ENCODE measurements around the gene ADAMTS14. TPM values are rescaled to one million over a fixed set of nuclear protein-coding genes. Genes with fewer than 3 reads are reported as not detected.
A peak's percentile ranks its signal among the peaks of the same experiment; 100 is the strongest.
"Not testable (repeated sequence)": the region's sequence is repeated elsewhere in the genome, so short reads cannot be mapped to it uniquely, and the experiment has no call there.

Gene ADAMTS14
- total RNA-seq (2014; rRNA removed; shearing (Covaris generic)), result under 0.01 TPM in 1 of 2 replicates, not detected in the other
- polyA plus RNA-seq (2015; cell fraction: cytosol; rRNA removed), result 0.15 and 0.25 TPM in 2 replicates
- 2.2 and 2.9 TPM in 2 replicates for polyA plus RNA-seq (2015; cell fraction: nucleus; rRNA removed)

- no peak for DNase-seq (ENCODE audit: low read depth)
Observed at GRCh38 chr10:70672165-70673042, at the start of gene ADAMTS14. Gene ADAMTS14, plus strand, starts transcription at chr10:70672506. Its CDS starts 297 bp downstream, at chr10:70672803.

DNA sequence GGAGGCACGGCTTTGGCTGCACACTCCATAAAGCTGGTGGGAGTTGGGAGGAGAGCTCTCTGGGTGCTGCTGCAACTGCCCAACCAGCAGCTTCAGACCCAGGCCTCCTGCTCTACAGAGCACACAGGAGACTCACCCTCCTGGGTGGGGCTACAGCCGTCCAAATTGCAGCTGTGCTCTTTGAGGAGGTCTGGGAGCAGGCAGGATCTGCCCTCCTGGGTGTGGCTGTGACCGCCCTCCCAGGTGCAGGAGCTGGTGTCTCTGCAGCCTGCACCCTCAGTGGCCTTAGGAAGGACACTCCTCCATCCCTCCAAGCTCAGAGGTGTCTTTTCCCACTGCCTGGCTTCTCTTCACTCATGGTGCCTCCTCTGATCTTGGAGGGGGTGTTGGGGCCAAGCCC is 49.8 kb upstream of the ADAMTS14 start:
- no peak for DNase-seq (ENCODE audit: low read depth)

DNA sequence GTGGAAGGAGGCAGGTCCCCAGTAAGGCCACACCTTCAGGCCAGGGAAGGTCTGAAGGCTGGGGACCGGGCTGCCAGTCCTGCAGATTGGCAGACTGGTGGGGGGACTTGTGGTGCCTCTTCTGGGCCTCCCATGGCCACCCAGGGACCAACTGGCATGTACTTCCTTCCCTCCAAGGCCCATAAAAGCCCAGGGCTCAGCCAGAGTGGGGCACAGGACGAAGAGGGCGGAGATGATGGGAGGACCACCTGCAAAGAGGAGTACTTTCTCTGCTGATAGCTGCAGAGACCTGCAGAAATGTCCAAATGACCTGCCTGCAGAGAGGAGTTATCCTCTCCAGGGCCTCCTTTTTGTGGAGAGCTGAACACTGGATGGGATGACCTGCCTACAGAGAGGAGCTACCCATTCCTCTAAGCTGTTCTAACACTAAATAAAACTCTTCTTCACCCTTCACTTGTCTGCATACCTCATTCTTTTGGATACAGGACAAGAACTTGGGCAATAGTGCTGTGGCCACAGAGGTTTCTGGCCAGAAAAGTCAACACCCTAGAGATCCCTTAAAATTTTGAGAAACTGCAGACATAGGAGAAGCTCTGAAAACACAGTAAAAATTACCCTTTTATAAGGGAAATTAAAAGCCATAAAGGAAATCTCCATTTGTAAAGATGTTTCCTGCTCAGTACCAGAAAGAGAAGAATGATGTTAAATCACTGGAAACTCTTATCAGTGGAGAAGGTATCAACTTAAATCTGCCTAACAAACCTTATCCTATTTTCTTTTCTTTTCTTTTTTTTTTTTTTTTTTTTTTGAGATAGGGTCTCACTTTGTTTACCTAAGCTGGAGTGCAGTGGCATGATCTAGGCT is 49.1 kb upstream of the ADAMTS14 start:
- DNase-seq (ENCODE audit: low read depth), result no peak

DNA sequence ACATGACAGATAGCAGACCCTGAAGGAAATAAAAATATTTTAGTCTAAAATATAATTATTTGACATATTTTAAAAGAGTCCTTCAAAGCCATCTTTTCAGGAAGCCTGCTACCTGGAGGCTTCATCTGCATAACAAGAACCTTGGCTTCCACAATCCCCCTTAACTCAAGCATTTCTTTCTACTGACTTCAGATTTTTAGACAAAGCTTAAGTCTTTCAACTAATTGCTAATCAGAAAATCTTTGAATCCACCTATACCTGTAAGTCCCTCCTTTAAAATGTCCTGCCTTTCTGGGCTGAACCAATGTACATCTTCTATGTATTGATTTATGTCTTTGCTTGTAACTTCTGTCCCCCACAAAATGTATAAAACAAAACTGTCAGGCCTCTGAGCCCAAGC is 46.2 kb upstream of the ADAMTS14 start:
- DNase-seq (ENCODE audit: low read depth), result no peak

DNA sequence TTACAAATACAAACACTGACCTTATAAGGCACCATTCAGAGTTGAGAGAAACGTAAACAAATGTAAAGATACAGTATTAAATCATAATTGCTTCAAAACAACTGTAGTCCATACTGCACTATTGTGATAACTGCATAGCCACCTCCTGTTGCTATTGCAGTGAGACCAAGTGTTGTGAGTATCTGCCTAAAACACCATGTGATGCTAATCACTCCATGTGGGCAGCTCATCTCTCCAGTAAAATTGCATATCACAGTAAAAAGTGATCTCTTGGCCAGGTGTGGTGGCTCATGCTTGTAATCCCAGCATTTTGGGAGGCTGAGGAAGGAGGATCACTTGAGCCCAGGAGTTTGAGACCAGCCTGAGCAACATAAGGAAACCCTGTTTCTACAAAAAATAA is 43.0 kb upstream of the ADAMTS14 start:
- no peak for DNase-seq (ENCODE audit: low read depth)

DNA sequence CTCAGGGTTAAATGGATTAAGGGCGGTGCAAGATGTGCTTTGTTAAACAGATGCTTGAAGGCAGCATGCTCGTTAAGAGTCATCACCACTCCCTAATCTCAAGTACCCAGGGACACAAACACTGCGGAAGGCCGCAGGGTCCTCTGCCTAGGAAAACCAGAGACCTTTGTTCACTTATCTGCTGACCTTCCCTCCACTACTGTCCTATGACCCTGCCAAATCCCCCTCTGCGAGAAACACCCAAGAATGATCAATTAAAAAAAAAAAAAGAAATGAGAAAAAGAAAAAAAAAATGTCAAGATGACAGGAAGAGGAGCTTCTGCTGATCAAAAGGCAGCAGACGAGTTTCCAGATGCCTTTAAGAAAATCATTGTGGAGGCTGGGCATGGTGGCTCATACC is 40.6 kb upstream of the ADAMTS14 start:
- not testable (repeated sequence) for DNase-seq (ENCODE audit: low read depth)

DNA sequence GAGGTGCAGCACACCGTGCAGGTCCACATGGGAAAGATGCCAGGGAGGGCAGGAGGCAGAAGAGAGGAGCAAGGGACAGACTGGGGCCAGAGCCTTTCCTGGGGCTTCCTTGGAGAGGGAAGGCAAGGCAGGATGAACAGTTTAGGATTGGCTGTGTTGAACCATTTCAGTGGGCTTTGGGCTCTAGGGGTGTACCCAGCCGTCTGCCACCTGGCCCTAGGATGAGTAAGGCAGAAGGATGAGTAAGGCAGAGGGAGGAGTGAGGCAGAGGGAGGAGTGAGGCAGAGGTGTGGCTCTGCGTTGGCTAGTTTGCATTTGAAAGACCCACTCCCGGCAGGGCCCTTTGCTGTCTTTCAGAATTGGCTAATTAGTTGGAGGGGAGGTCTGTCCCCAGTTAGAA is 38.3 kb upstream of the ADAMTS14 start:
- peak; percentile 14 for DNase-seq (ENCODE audit: low read depth)

DNA sequence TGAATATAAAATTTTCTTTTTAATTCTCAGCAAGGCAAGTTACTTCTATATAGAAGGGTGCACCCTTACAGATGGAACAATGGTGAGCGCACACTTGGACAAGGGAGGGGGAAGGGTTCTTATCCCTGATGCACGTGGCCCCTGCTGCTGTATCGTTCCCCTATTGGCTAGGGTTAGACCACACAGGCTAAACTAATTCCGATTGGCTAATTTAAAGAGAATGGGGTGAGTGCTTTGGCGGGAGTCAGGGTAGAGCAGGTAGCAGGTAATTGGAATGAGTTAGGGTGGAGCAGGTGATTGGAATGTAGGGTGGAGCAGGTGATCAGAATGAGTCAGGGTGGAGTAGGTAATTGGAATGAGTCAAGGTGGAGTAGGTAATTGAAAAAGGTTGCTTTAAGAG is 37.8 kb upstream of the ADAMTS14 start:
- DNase-seq (ENCODE audit: low read depth), result not testable (repeated sequence)

DNA sequence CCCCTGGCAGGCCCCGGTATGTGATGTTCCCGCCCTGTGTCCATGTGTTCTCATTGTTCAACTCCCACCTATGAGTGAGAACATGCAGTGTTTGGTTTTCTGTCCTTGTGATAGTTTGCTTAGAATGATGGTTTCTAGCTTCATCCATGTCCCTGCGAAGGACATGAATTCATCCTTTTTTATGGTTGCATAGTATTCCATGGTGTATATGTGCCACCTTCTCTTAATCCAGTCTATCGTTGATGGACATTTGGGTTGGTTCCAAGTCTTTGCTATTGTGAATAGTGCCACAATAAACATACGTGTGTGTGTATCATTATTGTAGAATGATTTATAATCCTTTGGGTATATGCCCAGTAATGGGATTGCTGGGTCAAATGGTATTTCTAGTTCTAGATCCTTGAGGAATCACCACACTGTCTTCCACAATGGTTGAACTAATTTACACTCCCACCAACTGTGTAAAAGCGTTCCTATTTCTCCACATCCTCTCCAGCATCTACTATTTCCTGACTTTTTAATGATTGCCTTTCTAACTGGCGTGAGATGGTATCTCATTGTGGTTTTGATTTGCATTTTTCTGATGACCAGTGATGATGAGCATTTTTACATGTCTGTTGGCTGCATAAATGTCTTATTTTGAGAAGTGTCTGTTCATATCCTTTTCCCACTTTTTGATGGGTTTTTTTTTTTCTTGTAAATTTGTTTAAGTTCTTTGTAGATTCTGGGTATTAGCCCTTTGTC is 32.5 kb upstream of the ADAMTS14 start:
- DNase-seq (ENCODE audit: low read depth), result not testable (repeated sequence)

DNA sequence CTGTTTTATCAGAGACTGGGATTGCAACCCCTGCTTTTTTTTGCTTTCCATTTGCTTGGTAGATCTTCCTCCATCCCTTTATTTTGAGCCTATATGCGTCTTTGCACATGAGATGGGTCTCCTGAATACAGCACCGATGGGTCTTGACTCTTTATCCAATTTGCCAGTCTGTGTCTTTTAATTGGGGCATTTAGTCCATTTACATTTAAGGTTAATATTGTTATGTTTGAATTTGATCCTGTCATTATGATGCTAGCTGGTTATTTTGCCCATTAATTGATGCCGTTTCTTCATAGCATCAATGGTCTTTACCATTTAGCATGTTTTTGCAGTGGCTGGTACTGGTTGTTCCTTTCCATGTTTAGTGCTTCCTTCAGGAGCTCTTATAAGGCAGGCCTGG is 29.0 kb upstream of the ADAMTS14 start:
- not testable (repeated sequence) for DNase-seq (ENCODE audit: low read depth)

DNA sequence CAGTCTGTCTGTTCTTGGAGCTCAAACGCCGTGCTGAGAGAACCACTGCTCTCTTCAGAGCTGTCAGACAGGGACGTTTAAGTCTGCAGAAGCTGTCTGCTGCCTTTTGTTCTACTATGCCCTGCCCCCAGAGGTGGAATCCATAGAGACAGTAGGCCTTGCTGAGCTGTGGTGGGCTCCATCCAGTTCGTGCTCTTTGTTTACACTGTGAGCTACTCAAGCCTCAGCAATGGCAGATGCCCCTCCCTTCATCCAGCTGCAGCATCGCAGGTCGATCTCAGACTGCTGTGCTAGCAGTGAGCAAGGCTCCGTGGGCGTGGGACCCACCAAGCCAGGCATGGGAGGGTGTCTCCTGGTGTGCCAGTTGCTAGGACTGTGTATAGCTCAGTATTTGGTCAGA is 27.3 kb upstream of the ADAMTS14 start:
- DNase-seq (ENCODE audit: low read depth), result not testable (repeated sequence)

DNA sequence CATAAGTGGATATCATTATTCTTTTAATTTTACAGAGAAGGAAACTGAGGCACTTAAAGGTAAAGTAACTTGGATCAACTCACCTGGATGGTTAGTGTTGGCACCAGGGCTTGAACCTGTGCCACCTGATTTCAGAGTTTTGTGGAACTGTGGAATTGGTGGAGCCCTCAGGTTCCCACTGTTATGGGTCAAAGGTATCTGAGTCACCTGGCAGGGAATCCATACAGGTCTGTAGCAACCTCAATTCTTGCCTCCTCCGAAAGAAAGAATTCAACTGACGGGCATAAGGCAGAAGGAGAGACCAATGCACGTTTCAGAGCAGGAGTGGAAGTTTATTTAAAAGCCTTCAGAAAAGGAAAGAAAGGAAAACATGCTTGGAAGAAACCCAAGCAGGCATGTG is 25.2 kb upstream of the ADAMTS14 start:
- DNase-seq (ENCODE audit: low read depth), result no peak

DNA sequence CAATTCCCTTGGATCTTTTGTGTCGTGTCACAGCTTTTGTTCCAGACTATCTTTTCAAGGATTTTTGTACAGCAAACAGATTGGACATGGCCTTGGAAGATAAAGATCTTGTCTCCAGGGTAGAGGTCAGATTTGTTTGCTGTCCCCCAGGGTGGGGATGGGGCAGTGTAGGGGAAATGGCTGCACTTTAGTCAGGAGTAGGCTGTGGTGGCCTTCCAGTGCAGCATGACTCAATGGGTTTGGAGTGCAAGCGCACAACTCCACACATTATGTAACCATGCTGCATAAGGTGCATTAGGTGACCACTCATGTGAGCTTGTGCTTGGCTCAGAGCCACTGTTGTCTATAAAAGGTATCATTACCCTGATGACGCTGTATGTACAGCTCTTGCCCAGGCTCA is 23.9 kb upstream of the ADAMTS14 start:
- peak; percentile 21 for DNase-seq (ENCODE audit: low read depth)

GRCh38 chr10:70649526-70649925 is 22.8 kb upstream of the ADAMTS14 start:
- DNase-seq (ENCODE audit: low read depth), result peak; percentile 88

DNA sequence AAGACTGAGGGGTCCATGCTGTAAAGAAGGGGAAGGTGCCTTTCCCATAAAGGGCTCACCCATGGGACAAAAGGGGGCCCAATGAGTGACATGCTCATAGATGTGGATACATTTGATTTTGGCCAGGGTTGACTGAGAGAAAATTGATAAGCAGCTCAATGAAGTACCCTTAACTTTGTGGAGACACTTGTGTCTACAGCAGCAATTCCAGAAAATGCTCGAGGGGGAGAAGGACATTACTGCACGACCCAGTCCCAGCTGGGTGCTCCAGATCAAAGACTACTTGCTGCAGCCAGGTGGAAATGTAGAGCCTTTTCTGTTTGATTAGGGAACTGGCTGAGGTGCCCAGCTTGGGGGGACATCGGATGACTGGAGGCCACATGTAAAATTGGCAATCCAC is 22.2 kb upstream of the ADAMTS14 start:
- no peak for DNase-seq (ENCODE audit: low read depth)

- DNase-seq (ENCODE audit: low read depth), result no peak
Observed at GRCh38 chr10:70650718-70651117, 21.6 kb upstream of the ADAMTS14 start.

DNA sequence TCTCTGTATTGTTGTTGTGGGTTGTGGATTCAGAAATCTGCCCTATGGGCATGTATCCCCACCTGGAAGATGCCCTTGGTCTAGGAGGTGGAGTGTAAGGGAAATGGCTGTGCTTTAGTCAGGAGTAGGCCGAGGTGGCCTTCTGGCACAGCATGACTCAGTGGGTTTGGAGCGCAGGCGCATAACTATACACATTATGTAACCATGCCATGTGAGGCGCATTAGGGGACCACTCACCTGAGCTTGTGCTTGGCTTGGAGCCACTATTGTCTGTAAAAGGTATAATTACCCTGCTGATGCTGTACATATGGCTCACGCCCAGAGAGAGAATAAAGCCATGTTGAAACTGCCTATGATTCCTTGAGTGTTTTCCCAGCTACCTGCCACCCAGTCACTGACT is 20.6 kb upstream of the ADAMTS14 start:
- peak; percentile 17 for DNase-seq (ENCODE audit: low read depth)

DNA sequence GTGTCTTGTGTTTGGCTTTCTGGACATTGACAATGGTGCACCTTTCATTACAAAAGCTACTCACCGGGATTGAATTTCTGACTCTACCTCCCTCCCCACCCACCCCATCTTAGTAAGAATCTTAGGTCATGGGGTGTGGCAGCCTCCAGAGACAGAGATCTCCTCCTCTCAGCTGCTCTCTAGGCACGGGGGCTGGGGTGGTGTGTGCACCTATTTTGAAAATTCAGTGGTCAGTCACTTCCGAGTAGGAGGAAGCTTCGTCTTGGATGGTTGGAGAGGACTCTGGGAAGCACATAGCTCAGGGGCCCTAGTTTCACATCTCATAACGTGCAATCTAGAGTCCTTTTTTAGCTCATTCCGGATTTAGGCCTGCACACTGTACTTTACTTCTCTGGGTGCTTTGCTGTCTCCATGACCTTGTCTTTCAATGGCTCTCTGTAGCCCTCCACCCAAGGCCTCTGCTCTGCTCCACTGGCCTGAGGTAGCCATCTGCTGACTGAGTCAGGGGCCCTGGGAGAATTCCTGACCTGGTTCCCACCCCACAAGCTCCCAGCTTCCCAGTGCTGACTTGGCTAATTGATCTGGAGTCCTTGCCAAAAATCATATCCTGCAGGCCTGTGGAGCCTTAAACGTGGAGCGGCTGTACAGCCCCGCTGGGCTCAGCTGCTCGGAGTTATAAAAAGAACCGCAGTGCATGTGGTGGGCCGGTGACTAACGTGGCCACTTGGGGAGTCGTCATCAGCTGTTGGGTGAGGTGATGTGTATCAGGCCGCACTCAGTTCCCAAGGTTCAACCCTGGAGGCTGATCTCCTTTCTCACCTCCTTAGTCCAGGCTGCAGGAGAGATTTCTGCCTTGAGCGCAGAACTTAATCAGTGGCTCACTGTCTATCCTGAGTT is 19.3 kb upstream of the ADAMTS14 start:
- peak; percentile 86 for DNase-seq (ENCODE audit: low read depth)

GRCh38 chr10:70655316-70655715 is 17.0 kb upstream of the ADAMTS14 start:
- DNase-seq (ENCODE audit: low read depth), result no peak

GRCh38 chr10:70656489-70656888 is 15.8 kb upstream of the ADAMTS14 start:
- DNase-seq (ENCODE audit: low read depth), result peak; percentile 98

All from HT1080 (cell line).